ENCODE measurements around the gene MAGOH.

GRCh38 chr1:53258216-53258615, 19.9 kb upstream of the MAGOH start:
- TF ChIP-seq RCOR1 (conservative IDR thresholded peaks at IDR 0.05; ENCODE audit: low read depth, low read length): no peak
- TF ChIP-seq BACH1 (IDR thresholded peaks at IDR 0.05; ENCODE audit: borderline replicate concordance): no peak
- no peak for TF ChIP-seq CTCF (IDR thresholded peaks at IDR 0.05 in 2 of 3, conservative IDR thresholded peaks at IDR 0.05 in 1 of 3; ENCODE audit: control insufficient read depth in 2 of 3, extremely low read depth in 1 of 3, insufficient read depth in 1 of 3, low read depth in 3 of 3, low read length in 3 of 3)
- no peak for TF ChIP-seq USF2 (IDR thresholded peaks at IDR 0.05; ENCODE audit: borderline replicate concordance, low read depth, low read length)
- TF ChIP-seq YY1 (IDR thresholded peaks at IDR 0.05; ENCODE audit: low read depth, low read length): no peak
- no peak for TF ChIP-seq POLR2AphosphoS5 (IDR thresholded peaks at IDR 0.05; ENCODE audit: low read length)
- TF ChIP-seq IKZF2 (IDR thresholded peaks at IDR 0.05): no peak
- TF ChIP-seq ZNF217 (IDR thresholded peaks at IDR 0.05): no peak
- TF ChIP-seq LARP7 (IDR thresholded peaks at IDR 0.05): no peak
- no peak for TF ChIP-seq ETV6 (conservative IDR thresholded peaks at IDR 0.05 in 1 of 2, IDR thresholded peaks at IDR 0.05 in 1 of 2; ENCODE audit: borderline replicate concordance in 1 of 2, low read depth in 1 of 2)

Data from GM12878 (cell line).